Jurkat, Clone E6-1 (cell line): ENCODE results near the gene COG6.
A peak's percentile ranks its signal among the peaks of the same experiment; 100 is the strongest.

Experiments
- DNase-seq: peaks from one replicate; pipeline ENCODE4 v3.0.0-alpha.2; 2011; ENCODE audit warnings: low read depth, low spot score
- H3K4me3 ChIP-seq: 2 replicates; pipeline ENCODE4 v1.5.1; 2011; ENCODE audit warnings: mild to moderate bottlenecking, low read length, control low read depth, moderate library complexity

Gene COG6

GRCh38 chr13:39672378-39673132 lies 17.1 kb downstream of the COG6 start:
- DNase-seq: no peak
- H3K4me3 ChIP-seq: no peak overlapping the region

GRCh38 chr13:39675904-39676303 lies 20.4 kb downstream of the COG6 start:
- no peak overlapping the region for H3K4me3 ChIP-seq
- DNase-seq: no peak

- peak; percentile 55 for DNase-seq
- no peak overlapping the region for H3K4me3 ChIP-seq
Observed at GRCh38 chr13:39676315-39676876, 20.9 kb downstream of the COG6 start.

- no peak overlapping the region for H3K4me3 ChIP-seq
- no peak for DNase-seq
Observed at GRCh38 chr13:39682310-39682709, 26.8 kb downstream of the COG6 start.

- H3K4me3 ChIP-seq: no peak overlapping the region
- no peak for DNase-seq
Observed at GRCh38 chr13:39682788-39683187, 27.3 kb downstream of the COG6 start.

GRCh38 chr13:39684531-39685137 lies 29.2 kb downstream of the COG6 start:
- peak; percentile 25 for DNase-seq
- H3K4me3 ChIP-seq: no peak overlapping the region

GRCh38 chr13:39685652-39686051 lies 30.2 kb downstream of the COG6 start:
- DNase-seq: no peak

GRCh38 chr13:39688278-39688677 lies 32.8 kb downstream of the COG6 start:
- H3K4me3 ChIP-seq: no peak overlapping the region
- DNase-seq: no peak

More at GRCh38 chr13:39685652-39686051, 30.2 kb downstream of the COG6 start:
- H3K4me3 ChIP-seq: no peak overlapping the region

GRCh38 chr13:39688699-39689405 lies 33.4 kb downstream of the COG6 start:
- no peak for DNase-seq
- H3K4me3 ChIP-seq: no peak overlapping the region

GRCh38 chr13:39692660-39693438 lies 37.4 kb downstream of the COG6 start:
- no peak for DNase-seq

GRCh38 chr13:39699274-39699673 lies 43.8 kb downstream of the COG6 start:
- DNase-seq: no peak
- no peak overlapping the region for H3K4me3 ChIP-seq

More at GRCh38 chr13:39692660-39693438, 37.4 kb downstream of the COG6 start:
- no peak overlapping the region for H3K4me3 ChIP-seq

- H3K4me3 ChIP-seq: no peak overlapping the region
- no peak for DNase-seq
Observed at GRCh38 chr13:39712626-39713025, 57.2 kb downstream of the COG6 start.

- no peak for DNase-seq
- H3K4me3 ChIP-seq: no peak overlapping the region
Observed at GRCh38 chr13:39729156-39729555, 73.7 kb downstream of the COG6 start.

- DNase-seq: no peak
Observed at GRCh38 chr13:39734952-39735351, 79.5 kb downstream of the COG6 start.

GRCh38 chr13:39737047-39737446 lies 81.6 kb downstream of the COG6 start:
- no peak overlapping the region for H3K4me3 ChIP-seq
- DNase-seq: no peak

More at GRCh38 chr13:39734952-39735351, 79.5 kb downstream of the COG6 start:
- no peak overlapping the region for H3K4me3 ChIP-seq

GRCh38 chr13:39740761-39741160 lies 85.3 kb downstream of the COG6 start:
- no peak for DNase-seq
- H3K4me3 ChIP-seq: no peak overlapping the region

- no peak overlapping the region for H3K4me3 ChIP-seq
- DNase-seq: no peak
Observed at GRCh38 chr13:39748961-39749360, 93.5 kb downstream of the COG6 start.

- no peak overlapping the region for H3K4me3 ChIP-seq
- DNase-seq: no peak
Observed at GRCh38 chr13:39749528-39749927, 94.1 kb downstream of the COG6 start.

- H3K4me3 ChIP-seq: no peak overlapping the region
- DNase-seq: no peak
Observed at GRCh38 chr13:39751805-39752204, 96.3 kb downstream of the COG6 start.
